NB4 (cell line): ENCODE data around the gene ADAMTSL5.

Experiments used
- DNase-seq: peaks from one replicate; pipeline ENCODE4 v3.0.0; 2010; ENCODE audit warnings: low read depth
- H3K4me3 ChIP-seq: one replicate; pipeline ENCODE4 v1.5.1; 2011; ENCODE audit warnings: mild to moderate bottlenecking, low read depth, low read length, moderate library complexity
- CTCF ChIP-seq: IDR thresholded peaks from one replicate; pipeline ENCODE4 v1.5.1; 2012; ENCODE audit warnings: low read depth, low read length
- MYC ChIP-seq: IDR thresholded peaks from 2 replicates; pipeline ENCODE4 v1.6.1; 2011; ENCODE audit warnings: low read depth, low read length
- POLR2A ChIP-seq: IDR thresholded peaks from 2 replicates; pipeline ENCODE4 v1.6.1; 2011; ENCODE audit warnings: mild to moderate bottlenecking; ENCODE audit not compliant: insufficient read length; ENCODE audit errors: extremely low read depth
- TF ChIP-seq, protein P1 (sequence below): IDR thresholded peaks from 2 replicates; pipeline ENCODE4 v1.6.1; 2011; ENCODE audit warnings: low read depth, low read length

The ADAMTSL5 gene

GRCh38 chr19:1555487-1556389, 42.9 kb upstream of the ADAMTSL5 start:
- no peak for DNase-seq
- no peak overlapping the region for H3K4me3 ChIP-seq
- TF ChIP-seq POLR2A (no peak), MYC (no peak), CTCF (no peak)
- TF ChIP-seq, protein P1, sequence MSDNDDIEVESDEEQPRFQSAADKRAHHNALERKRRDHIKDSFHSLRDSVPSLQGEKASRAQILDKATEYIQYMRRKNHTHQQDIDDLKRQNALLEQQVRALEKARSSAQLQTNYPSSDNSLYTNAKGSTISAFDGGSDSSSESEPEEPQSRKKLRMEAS = no peak

DNA sequence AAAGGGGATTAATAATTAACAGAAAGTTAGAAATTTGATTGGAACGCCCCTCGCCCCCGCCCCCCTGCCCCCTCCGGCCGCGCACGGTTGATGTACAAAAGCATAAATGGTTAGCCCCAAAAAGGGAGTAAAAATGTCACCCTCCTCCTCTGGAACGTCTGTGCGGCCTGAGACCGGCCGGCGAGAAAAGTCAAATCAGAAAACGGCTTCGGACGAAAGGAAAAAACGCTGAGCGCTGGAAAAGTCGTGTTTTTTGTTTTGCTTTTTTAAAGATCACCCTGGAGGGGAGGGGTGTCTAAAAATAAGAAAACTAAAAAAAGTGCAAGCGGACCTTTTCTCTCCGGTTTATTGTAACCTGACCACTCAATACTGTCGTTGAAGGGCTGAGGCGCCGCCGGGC, 42.1 kb upstream of the ADAMTSL5 start:
- no peak for DNase-seq
- no peak overlapping the region for H3K4me3 ChIP-seq
- TF ChIP-seq, protein P1 = no peak
- TF ChIP-seq CTCF (no peak), POLR2A (no peak), MYC (no peak)

DNA sequence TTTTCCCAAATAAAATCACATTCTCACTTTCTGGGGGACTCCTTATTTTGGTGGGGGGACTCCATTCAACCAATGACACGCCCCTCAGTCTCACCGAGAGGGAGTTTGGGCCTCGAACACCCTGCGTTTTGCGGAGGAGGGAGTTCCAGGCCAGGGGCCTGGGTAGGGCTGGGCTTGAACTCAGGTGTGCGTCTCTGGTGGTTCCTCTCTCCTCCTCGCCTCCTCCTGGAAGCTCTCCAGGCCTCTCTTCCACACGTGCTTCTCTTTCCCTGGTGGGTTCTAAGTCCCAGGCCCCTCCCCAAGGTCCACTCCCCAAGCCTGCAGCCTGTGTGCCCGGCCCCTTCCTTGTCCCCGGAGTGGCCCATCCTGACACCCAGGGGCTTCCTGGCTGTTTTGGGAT, 40.6 kb upstream of the ADAMTSL5 start:
- TF ChIP-seq CTCF (no peak), MYC (no peak), POLR2A (no peak)
- TF ChIP-seq, protein P1 = no peak
- no peak for DNase-seq
- H3K4me3 ChIP-seq = no peak overlapping the region

DNA sequence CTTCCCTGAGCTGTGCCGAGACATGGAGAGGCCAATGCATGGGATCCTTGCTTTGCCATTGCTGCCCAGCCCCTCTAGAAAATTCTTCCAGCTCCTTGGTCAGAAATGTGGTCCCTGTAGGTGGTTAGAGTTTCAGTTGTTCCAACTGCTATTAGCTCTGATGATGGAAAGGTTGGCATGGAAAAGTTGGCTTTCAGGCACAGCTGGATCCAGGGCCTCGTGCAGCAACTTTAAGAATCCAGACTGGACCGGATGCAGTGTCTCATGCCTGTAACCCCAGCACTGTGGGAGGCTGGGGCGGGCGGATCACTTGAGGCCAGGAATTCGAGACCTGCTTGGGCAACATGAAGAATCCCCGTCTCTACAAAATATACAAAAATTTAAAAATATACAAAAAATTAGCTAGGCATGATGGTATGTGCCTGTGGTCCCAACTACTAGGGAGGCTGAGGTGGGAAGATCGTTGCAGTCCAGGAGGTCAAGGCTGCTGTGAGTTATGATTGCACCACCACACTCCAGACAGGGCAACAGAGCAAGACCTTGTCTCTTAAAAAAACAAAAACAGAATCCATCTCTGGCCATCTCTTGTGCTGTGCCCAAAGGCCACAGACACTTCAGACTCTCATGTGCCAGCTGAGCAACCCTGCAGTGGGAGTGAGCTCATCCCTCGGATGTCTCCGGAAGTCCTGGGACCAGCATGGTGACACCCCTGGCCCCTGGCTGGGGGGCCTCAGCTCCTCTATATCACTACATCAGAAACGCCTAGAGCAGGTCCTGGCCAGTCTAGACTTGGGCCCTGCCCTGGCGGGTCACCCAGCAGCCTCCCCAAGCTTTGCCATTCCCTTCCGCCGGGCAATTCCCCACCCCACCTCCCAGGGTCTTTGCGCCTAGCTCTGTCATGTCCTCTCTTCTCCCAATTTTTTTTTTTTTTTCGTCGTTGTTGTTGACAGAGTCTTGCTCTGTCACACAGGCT, 38.5 kb upstream of the ADAMTSL5 start:
- DNase-seq = no peak
- no peak for TF ChIP-seq MYC
- TF ChIP-seq, protein P1 = no peak
- no peak for TF ChIP-seq POLR2A
- TF ChIP-seq CTCF = no peak
- H3K4me3 ChIP-seq = no peak overlapping the region

GRCh38 chr19:1549332-1549945, 36.6 kb upstream of the ADAMTSL5 start:
- TF ChIP-seq POLR2A (no peak), MYC (no peak)
- DNase-seq = no peak

More at GRCh38 chr19:1549332-1549945, 36.6 kb upstream of the ADAMTSL5 start:
- H3K4me3 ChIP-seq = no peak overlapping the region
